Stimulated activated naive B cell treated with anti-CD40 and anti-IgM and Interleukin-4, amounts not matched to agents 10 μg/mL and 1 μg/mL and 100 μg/mL, for 72 hours (primary cell): ENCODE data around the gene PLCB1.

Experiments
- ATAC-seq, 2 donors: fragments of 150-1000 bp; cut with Tn5 transposase; replicated peaks; 2 replicates each; pipeline ENCODE4 v1.10.0; 2021; ENCODE audit warnings: moderate library complexity in 1 of 2
- DNase-seq: peaks from one replicate; pipeline ENCODE4 v3.0.0; 2021
- H3K27ac Mint-ChIP-seq: one replicate; pipeline ENCODE4 v1.8.0; 2022; ENCODE audit warnings: mild to moderate bottlenecking, mixed read lengths
- H3K27me3 Mint-ChIP-seq, 2 donors: one replicate each; pipeline ENCODE4 v1.8.0; 2022; ENCODE audit warnings: mixed read lengths in 2 of 2
- H3K36me3 Mint-ChIP-seq, 2 donors: one replicate each; pipeline ENCODE4 v1.8.0; 2022; ENCODE audit warnings: mixed read lengths in 2 of 2, mild to moderate bottlenecking in 1 of 2
- H3K4me1 Mint-ChIP-seq, 2 donors: one replicate each; pipeline ENCODE4 v1.8.0; 2022; ENCODE audit warnings: mixed read lengths in 2 of 2, mild to moderate bottlenecking in 1 of 2
- H3K4me3 Mint-ChIP-seq, 2 donors: one replicate each; pipeline ENCODE4 v1.8.0; 2022; ENCODE audit warnings: mild to moderate bottlenecking in 2 of 2, mixed read lengths in 2 of 2, moderate library complexity in 1 of 2
- H3K9me3 Mint-ChIP-seq, 2 donors: one replicate each; pipeline ENCODE4 v1.8.0; 2022; ENCODE audit warnings: mixed read lengths in 2 of 2, mild to moderate bottlenecking in 1 of 2

PLCB1 gene

GRCh38 chr20:8361006-8361652 is 229.1 kb downstream of the PLCB1 start:
- Mint-ChIP-seq H3K9me3 (no peaks in the 10 kb centered on the region), H3K27me3 (no peaks in the 10 kb centered on the region), H3K4me3 (no peak overlapping the region), H3K27ac (peak overlapping the region; percentile 1), H3K4me1 (peaks cover 8 to 21% of the 10 kb centered on the region in 2 donors), H3K36me3 (no peaks in the 10 kb centered on the region)
- ATAC-seq: peak; percentile 84 to 92
- peak; percentile 6 for DNase-seq

- Mint-ChIP-seq H3K36me3 (no peaks in the 10 kb centered on the region), H3K4me1 (peaks cover 8 to 21% of the 10 kb centered on the region in 2 donors), H3K27ac (no peak overlapping the region), H3K27me3 (no peaks in the 10 kb centered on the region), H3K4me3 (no peak overlapping the region), H3K9me3 (no peaks in the 10 kb centered on the region)
- no peak for ATAC-seq
- DNase-seq: no peak
Measured at GRCh38 chr20:8361779-8362178, 229.7 kb downstream of the PLCB1 start.

GRCh38 chr20:8362457-8362856 is 230.4 kb downstream of the PLCB1 start:
- Mint-ChIP-seq H3K36me3 (no peaks in the 10 kb centered on the region), H3K4me3 (no peak overlapping the region), H3K27me3 (no peaks in the 10 kb centered on the region), H3K9me3 (no peaks in the 10 kb centered on the region), H3K27ac (no peak overlapping the region), H3K4me1 (peaks cover 8 to 22% of the 10 kb centered on the region in 2 donors)
- no peak for ATAC-seq
- no peak for DNase-seq

GRCh38 chr20:8363970-8364733 is 232.1 kb downstream of the PLCB1 start:
- no peak overlapping the region for H3K4me3 Mint-ChIP-seq
- H3K4me1 Mint-ChIP-seq: peaks cover 13 to 34% of the 10 kb centered on the region in 2 donors
- no peak for DNase-seq
- H3K27me3 Mint-ChIP-seq: peaks cover 0 to 4% of the 10 kb centered on the region in 2 donors
- no peak for ATAC-seq
- H3K27ac Mint-ChIP-seq: no peak overlapping the region
- H3K9me3 Mint-ChIP-seq: no peaks in the 10 kb centered on the region
- no peaks in the 10 kb centered on the region for H3K36me3 Mint-ChIP-seq

GRCh38 chr20:8364734-8365078 is 232.6 kb downstream of the PLCB1 start:
- no peak overlapping the region for H3K27ac Mint-ChIP-seq
- H3K27me3 Mint-ChIP-seq: peaks cover 0 to 4% of the 10 kb centered on the region in 2 donors
- H3K36me3 Mint-ChIP-seq: no peaks in the 10 kb centered on the region
- no peak for ATAC-seq
- peaks cover 17 to 37% of the 10 kb centered on the region in 2 donors for H3K4me1 Mint-ChIP-seq
- H3K9me3 Mint-ChIP-seq: no peaks in the 10 kb centered on the region
- no peak for DNase-seq
- no peak overlapping the region for H3K4me3 Mint-ChIP-seq

- ATAC-seq (no peak), DNase-seq (no peak)
- peaks cover 13 to 28% of the 10 kb centered on the region in 2 donors for H3K4me1 Mint-ChIP-seq
- no peaks in the 10 kb centered on the region for H3K36me3 Mint-ChIP-seq
- H3K27ac Mint-ChIP-seq: no peak overlapping the region
- peaks cover 0 to 4% of the 10 kb centered on the region in 2 donors for H3K27me3 Mint-ChIP-seq
- H3K9me3 Mint-ChIP-seq: no peaks in the 10 kb centered on the region
- no peak overlapping the region for H3K4me3 Mint-ChIP-seq
Measured at GRCh38 chr20:8365634-8366033, 233.6 kb downstream of the PLCB1 start.

- Mint-ChIP-seq H3K9me3 (no peaks in the 10 kb centered on the region), H3K4me3 (no peak overlapping the region), H3K27me3 (peaks cover 0 to 4% of the 10 kb centered on the region in 2 donors), H3K36me3 (no peaks in the 10 kb centered on the region), H3K27ac (no peak overlapping the region), H3K4me1 (peaks cover 9 to 20% of the 10 kb centered on the region in 2 donors)
- DNase-seq: no peak
- ATAC-seq: no peak
Measured at GRCh38 chr20:8366303-8366923, 234.3 kb downstream of the PLCB1 start.

- Mint-ChIP-seq H3K27me3 (peaks cover 0 to 4% of the 10 kb centered on the region in 2 donors), H3K9me3 (no peaks in the 10 kb centered on the region)
- ATAC-seq: peak; percentile 60 to 79
Measured at GRCh38 chr20:8367689-8368088, 235.6 kb downstream of the PLCB1 start.

GRCh38 chr20:8368670-8369069 is 236.6 kb downstream of the PLCB1 start:
- H3K36me3 Mint-ChIP-seq: no peaks in the 10 kb centered on the region
- H3K4me3 Mint-ChIP-seq: no peak overlapping the region
- no peak overlapping the region for H3K27ac Mint-ChIP-seq
- no peaks in the 10 kb centered on the region for H3K9me3 Mint-ChIP-seq
- no peak for DNase-seq
- peaks cover 0 to 4% of the 10 kb centered on the region in 2 donors for H3K27me3 Mint-ChIP-seq
- no peak for ATAC-seq
- peaks cover 9 to 17% of the 10 kb centered on the region in 2 donors for H3K4me1 Mint-ChIP-seq

More at GRCh38 chr20:8367689-8368088, 235.6 kb downstream of the PLCB1 start:
- H3K27ac Mint-ChIP-seq: no peak overlapping the region
- no peak overlapping the region for H3K4me3 Mint-ChIP-seq
- peaks cover 9 to 17% of the 10 kb centered on the region in 2 donors for H3K4me1 Mint-ChIP-seq
- H3K36me3 Mint-ChIP-seq: no peaks in the 10 kb centered on the region
- DNase-seq: no peak

- Mint-ChIP-seq H3K36me3 (no peaks in the 10 kb centered on the region), H3K9me3 (no peaks in the 10 kb centered on the region), H3K27ac (no peak overlapping the region), H3K4me1 (peaks cover 9 to 17% of the 10 kb centered on the region in 2 donors), H3K4me3 (no peak overlapping the region), H3K27me3 (peaks cover 0 to 4% of the 10 kb centered on the region in 2 donors)
- DNase-seq: no peak
- no peak for ATAC-seq
Measured at GRCh38 chr20:8369311-8369710, 237.2 kb downstream of the PLCB1 start.

GRCh38 chr20:8370774-8371173 is 238.7 kb downstream of the PLCB1 start:
- no peak overlapping the region for H3K27ac Mint-ChIP-seq
- ATAC-seq: no peak
- H3K4me3 Mint-ChIP-seq: no peak overlapping the region
- peaks cover 9 to 17% of the 10 kb centered on the region in 2 donors for H3K4me1 Mint-ChIP-seq
- DNase-seq: no peak
- H3K9me3 Mint-ChIP-seq: no peaks in the 10 kb centered on the region
- peaks cover 0 to 4% of the 10 kb centered on the region in 2 donors for H3K27me3 Mint-ChIP-seq
- no peaks in the 10 kb centered on the region for H3K36me3 Mint-ChIP-seq

GRCh38 chr20:8372824-8373380 is 240.8 kb downstream of the PLCB1 start:
- H3K9me3 Mint-ChIP-seq: no peaks in the 10 kb centered on the region
- no peak for ATAC-seq
- H3K36me3 Mint-ChIP-seq: no peaks in the 10 kb centered on the region
- no peak for DNase-seq
- H3K4me3 Mint-ChIP-seq: no peak overlapping the region
- H3K4me1 Mint-ChIP-seq: peaks cover 6 to 12% of the 10 kb centered on the region in 2 donors
- H3K27me3 Mint-ChIP-seq: peaks cover 0 to 1% of the 10 kb centered on the region in 2 donors
- no peak overlapping the region for H3K27ac Mint-ChIP-seq

GRCh38 chr20:8373579-8373978 is 241.5 kb downstream of the PLCB1 start:
- peaks cover 5 to 10% of the 10 kb centered on the region in 2 donors for H3K4me1 Mint-ChIP-seq
- no peaks in the 10 kb centered on the region for H3K9me3 Mint-ChIP-seq
- ATAC-seq (no peak), DNase-seq (no peak)
- H3K27me3 Mint-ChIP-seq: no peaks in the 10 kb centered on the region
- H3K4me3 Mint-ChIP-seq: no peak overlapping the region
- H3K36me3 Mint-ChIP-seq: no peaks in the 10 kb centered on the region
- no peak overlapping the region for H3K27ac Mint-ChIP-seq

- Mint-ChIP-seq H3K4me3 (no peak overlapping the region), H3K27me3 (no peaks in the 10 kb centered on the region), H3K4me1 (no peaks in the 10 kb centered on the region), H3K27ac (no peak overlapping the region), H3K9me3 (peaks cover 0 to 3% of the 10 kb centered on the region in 2 donors), H3K36me3 (peaks cover 0 to 2% of the 10 kb centered on the region in 2 donors)
- no peak for DNase-seq
- ATAC-seq: no peak
Measured at GRCh38 chr20:8375898-8376297, 243.8 kb downstream of the PLCB1 start.
